Loucy (cell line): ENCODE results near the gene FMNL1.
A peak's percentile ranks its signal among the peaks of the same experiment; 100 is the strongest.

Source experiments
- H2AFZ ChIP-seq: fragments of 200-600 bp; sonication (generic); 2 replicates; pipeline ENCODE4 v1.6.0; 2016; ENCODE audit warnings: antibody characterized with exemption, mild to moderate bottlenecking, low read length, moderate library complexity
- H3F3A ChIP-seq: fragments of 200-600 bp; 2 replicates; pipeline ENCODE4 v1.6.0; 2016; ENCODE audit warnings: antibody characterized with exemption, low read depth, mild to moderate bottlenecking
- H3K27me3 ChIP-seq: fragments of 200-600 bp; sonication (generic); 2 replicates; pipeline ENCODE4 v1.6.1; 2014; ENCODE audit warnings: low read length, mild to moderate bottlenecking; ENCODE audit not compliant: insufficient read depth, poor library complexity, severe bottlenecking
- H3K36me3 ChIP-seq: fragments of 200-600 bp; sonication (generic); 2 replicates; pipeline ENCODE4 v1.6.1; 2016; ENCODE audit warnings: low read length; ENCODE audit not compliant: insufficient read depth
- H3K4me1 ChIP-seq: fragments of 200-600 bp; sonication (generic); 2 replicates; pipeline ENCODE4 v1.5.1; 2014; ENCODE audit warnings: low read length, mild to moderate bottlenecking; ENCODE audit not compliant: insufficient read depth, poor library complexity, severe bottlenecking
- H3K4me2 ChIP-seq: fragments of 200-600 bp; sonication (generic); 2 replicates; pipeline ENCODE4 v1.6.0; 2014; ENCODE audit warnings: antibody characterized with exemption, low read length, low read depth, mild to moderate bottlenecking; ENCODE audit not compliant: poor library complexity, severe bottlenecking
- H3K4me3 ChIP-seq: fragments of 200-600 bp; sonication (generic); 2 replicates; pipeline ENCODE4 v1.5.1; 2014; ENCODE audit warnings: low read length, mild to moderate bottlenecking, mixed read lengths; ENCODE audit not compliant: poor library complexity, severe bottlenecking
- H3K79me2 ChIP-seq: fragments of 200-600 bp; sonication (generic); 2 replicates; pipeline ENCODE4 v1.6.1; 2014; ENCODE audit warnings: low read length; ENCODE audit not compliant: insufficient read depth
- H3K9ac ChIP-seq: fragments of 200-600 bp; sonication (generic); 2 replicates; pipeline ENCODE4 v1.6.0; 2014; ENCODE audit warnings: mild to moderate bottlenecking, low read depth, low read length, moderate library complexity; ENCODE audit not compliant: poor library complexity, severe bottlenecking
- H3K9me2 ChIP-seq: fragments of 200-600 bp; sonication (generic); replicated peaks from 2 replicates; pipeline ENCODE4 v1.6.1; 2016; ENCODE audit warnings: low read depth, low read length, mixed read lengths
- H3K9me3 ChIP-seq: fragments of 200-600 bp; sonication (generic); 2 replicates; pipeline ENCODE4 v1.6.1; 2014; ENCODE audit warnings: mild to moderate bottlenecking, antibody characterized with exemption, low read length, low read depth; ENCODE audit not compliant: insufficient read depth
- H4K20me1 ChIP-seq: fragments of 200-600 bp; sonication (generic); 2 replicates; pipeline ENCODE4 v1.6.0; 2014; ENCODE audit warnings: antibody characterized with exemption, low read length, mild to moderate bottlenecking; ENCODE audit not compliant: insufficient read depth, poor library complexity, severe bottlenecking
- CTCF ChIP-seq: fragments of 200-600 bp; sonication (generic); conservative IDR thresholded peaks from 2 replicates; pipeline ENCODE4 v1.5.1; 2014; ENCODE audit warnings: mild to moderate bottlenecking, antibody characterized with exemption, low read length
- EZH2phosphoT487 ChIP-seq: fragments of 200-600 bp; IDR thresholded peaks from 2 replicates; pipeline ENCODE4 v1.6.1; 2018; ENCODE audit warnings: antibody characterized with exemption, mild to moderate bottlenecking, moderate library complexity, borderline replicate concordance

FMNL1 gene

GRCh38 chr17:45222289-45222995, 757 bp downstream of the FMNL1 start:
- H3K79me2 ChIP-seq = peaks cover 83% of the 10 kb centered on the region

GRCh38 chr17:45222996-45223538, 1.4 kb downstream of the FMNL1 start:
- H2AFZ ChIP-seq = no peak overlapping the region
- peaks cover 64% of the 10 kb centered on the region for H3K4me1 ChIP-seq
- peaks cover 25% of the 10 kb centered on the region for H4K20me1 ChIP-seq
- H3K9me2 ChIP-seq = no peaks in the 10 kb centered on the region
- H3K79me2 ChIP-seq = peaks cover 89% of the 10 kb centered on the region
- H3K9ac ChIP-seq = peak overlapping the region; percentile 99
- H3K9me3 ChIP-seq = no peaks in the 10 kb centered on the region
- no peaks in the 10 kb centered on the region for H3K27me3 ChIP-seq
- H3F3A ChIP-seq = peaks cover 15% of the 10 kb centered on the region
- no peak for TF ChIP-seq EZH2phosphoT487
- peak overlapping the region; percentile 87 for H3K4me2 ChIP-seq
- H3K4me3 ChIP-seq = peak overlapping the region; percentile 87
- H3K36me3 ChIP-seq = no peaks in the 10 kb centered on the region

More at GRCh38 chr17:45222289-45222995, 757 bp downstream of the FMNL1 start:
- no peaks in the 10 kb centered on the region for H3K9me2 ChIP-seq
- no peak overlapping the region for H2AFZ ChIP-seq
- TF ChIP-seq CTCF = no peak
- no peak for TF ChIP-seq EZH2phosphoT487
- H3K27me3 ChIP-seq = no peaks in the 10 kb centered on the region
- H3K36me3 ChIP-seq = no peaks in the 10 kb centered on the region
- no peaks in the 10 kb centered on the region for H3K9me3 ChIP-seq
- peak overlapping the region; percentile 99 for H3K9ac ChIP-seq
- H3K4me2 ChIP-seq = peak overlapping the region; percentile 87
- peaks cover 58% of the 10 kb centered on the region for H3K4me1 ChIP-seq
- H3K4me3 ChIP-seq = peak overlapping the region; percentile 87
- H3F3A ChIP-seq = peaks cover 15% of the 10 kb centered on the region
- peaks cover 21% of the 10 kb centered on the region for H4K20me1 ChIP-seq

GRCh38 chr17:45223539-45224528, 2.1 kb downstream of the FMNL1 start:
- H3K9me2 ChIP-seq = no peaks in the 10 kb centered on the region
- no peaks in the 10 kb centered on the region for H3K27me3 ChIP-seq
- H3K4me3 ChIP-seq = peak overlapping the region; percentile 87
- H2AFZ ChIP-seq = no peak overlapping the region
- peak overlapping the region; percentile 99 for H3K9ac ChIP-seq
- H3K9me3 ChIP-seq = no peaks in the 10 kb centered on the region
- H3K4me1 ChIP-seq = peaks cover 72% of the 10 kb centered on the region
- H3F3A ChIP-seq = peaks cover 15% of the 10 kb centered on the region
- peaks cover 26% of the 10 kb centered on the region for H4K20me1 ChIP-seq
- no peaks in the 10 kb centered on the region for H3K36me3 ChIP-seq
- TF ChIP-seq CTCF = peak; percentile 47
- no peak for TF ChIP-seq EZH2phosphoT487
- peak overlapping the region; percentile 87 for H3K4me2 ChIP-seq
- H3K79me2 ChIP-seq = peaks cover 93% of the 10 kb centered on the region
